Activated B cell treated with CpG ODN at 0.5 μM for 24 hours (primary cell): Measurements from ENCODE around the gene FSD2. TPM values are rescaled to one million over a fixed set of nuclear protein-coding genes. Genes with fewer than 3 reads are reported as not detected.
A peak's percentile ranks its signal among the peaks of the same experiment; 100 is the strongest.

Source experiments
- ATAC-seq: fragments of 200-7000 bp; cut with Tn5 transposase; one replicate; pipeline ENCODE4 v1.10.0; 2021; ENCODE audit warnings: low read depth, mild to moderate bottlenecking, moderate library complexity
- CTCF ChIA-PET: fragments of 350-600 bp; sonication (Branson Sonifier 250); formaldehyde crosslinking; loops from one replicate; lab custom pipeline; 2021; ENCODE audit warnings: antibody characterized with exemption; lab: Charles Lee
- POLR2A ChIA-PET: fragments of 350-600 bp; sonication (Branson Sonifier 250); formaldehyde crosslinking; loops from one replicate; lab custom pipeline; 2021; ENCODE audit warnings: antibody characterized with exemption; lab: Charles Lee
- DNase-seq: peaks from one replicate; pipeline ENCODE4 v3.0.0; 2022
- H3K27ac Mint-ChIP-seq: one replicate; pipeline ENCODE4 v1.8.0; 2020; ENCODE audit warnings: mixed read lengths
- H3K27me3 Mint-ChIP-seq: one replicate; pipeline ENCODE4 v1.8.0; 2021; ENCODE audit warnings: mixed read lengths
- H3K36me3 Mint-ChIP-seq: one replicate; pipeline ENCODE4 v1.8.0; 2021; ENCODE audit warnings: low read depth, mixed read lengths
- H3K4me1 Mint-ChIP-seq: one replicate; pipeline ENCODE4 v1.8.0; 2021; ENCODE audit warnings: mixed read lengths
- H3K4me3 Mint-ChIP-seq: one replicate; pipeline ENCODE4 v1.8.0; 2020; ENCODE audit warnings: mild to moderate bottlenecking, mixed read lengths
- H3K9me3 Mint-ChIP-seq: one replicate; pipeline ENCODE4 v1.8.0; 2020; ENCODE audit warnings: mixed read lengths
- CTCF ChIP-seq: fragments of 200-600 bp; IDR thresholded peaks from one replicate; pipeline ENCODE4 v1.8.0; 2022; ENCODE audit warnings: antibody characterized with exemption, mild to moderate bottlenecking
- intact Hi-C: fragments of 100-400 bp; cut with micrococcal nuclease; formaldehyde crosslinking; loops from one replicate; pipeline ENCODE4 v1.15.1; 2024
- total RNA-seq: library from RNA; stranded (reverse); gene quantifications from 2 replicates; pipeline ENCODE4 v1.2.3, GENCODE V29; 2022

The FSD2 gene
- total RNA-seq, 1 donor from 2014 or later: not detected

DNA sequence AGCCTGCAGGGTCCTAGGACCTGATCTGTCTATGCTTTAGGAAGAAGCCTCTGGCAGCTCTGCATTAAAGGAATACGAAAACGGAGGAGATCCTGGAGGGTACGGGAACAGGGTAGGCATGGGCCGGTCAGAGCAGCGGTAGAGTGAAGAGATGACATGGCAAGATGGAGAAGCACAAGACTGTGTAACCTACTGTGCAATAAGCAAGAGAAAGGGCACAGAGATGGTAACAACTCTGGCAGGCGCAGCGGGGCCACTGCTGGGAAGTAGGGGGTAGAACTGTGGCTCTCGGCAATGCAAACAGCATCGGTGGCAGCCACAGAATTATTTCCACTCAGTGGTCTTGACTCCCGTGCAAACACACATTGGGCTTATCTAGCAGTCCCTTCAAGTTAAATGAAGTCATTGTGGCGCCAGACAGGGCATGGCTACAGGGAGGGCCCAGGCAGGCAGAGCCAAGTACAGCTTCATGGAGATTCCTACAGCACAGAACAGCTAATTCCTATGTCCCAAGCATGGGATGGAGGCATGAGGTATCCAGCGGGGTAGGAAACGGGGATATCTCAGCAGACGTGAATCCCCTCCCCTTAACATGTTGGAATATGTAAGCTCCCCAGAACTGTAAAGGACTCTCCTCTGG is 32.3 kb upstream of the FSD2 start:
- no peak overlapping the region for H3K4me3 Mint-ChIP-seq
- peaks cover 2% of the 10 kb centered on the region for H3K9me3 Mint-ChIP-seq
- TF ChIP-seq CTCF: no peak
- H3K36me3 Mint-ChIP-seq: peaks cover 49% of the 10 kb centered on the region
- no peak for ATAC-seq
- H3K4me1 Mint-ChIP-seq: peaks cover 10% of the 10 kb centered on the region
- ChIA-PET CTCF (no interaction called here), POLR2A (no interaction called here)
- intact Hi-C loops: no loop called here
- DNase-seq: no peak
- no peaks in the 10 kb centered on the region for H3K27me3 Mint-ChIP-seq
- H3K27ac Mint-ChIP-seq: no peak overlapping the region

DNA sequence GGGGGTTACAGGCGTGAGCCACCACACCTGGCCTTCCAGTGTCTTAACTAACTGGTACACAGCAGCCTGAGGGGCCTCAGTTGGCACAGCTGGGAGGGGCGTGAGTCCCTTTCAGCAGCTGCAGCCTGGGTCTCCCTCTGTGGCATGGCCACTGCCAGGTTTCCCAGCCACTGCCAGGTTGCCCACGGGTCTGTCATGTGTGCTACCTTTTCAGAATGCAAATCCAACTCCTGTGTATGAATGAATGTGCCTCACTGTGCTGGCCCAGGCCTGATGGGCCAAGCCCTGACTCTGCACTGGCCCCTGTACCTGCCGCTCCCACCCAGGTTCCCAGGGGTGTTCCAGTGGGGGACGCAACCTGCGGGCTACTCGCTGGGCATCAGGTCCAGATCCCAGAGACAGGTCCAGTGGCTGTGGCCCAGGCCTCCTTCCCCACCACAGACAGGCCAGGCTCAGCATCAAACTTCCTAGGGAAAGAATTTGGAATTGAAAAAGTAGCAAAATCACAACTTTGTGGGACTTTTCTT is 29.6 kb upstream of the FSD2 start:
- CTCF ChIA-PET: no interaction called here

GRCh38 chr15:82833362-82833682 is 27.5 kb upstream of the FSD2 start:
- no peak for TF ChIP-seq CTCF
- no peak for ATAC-seq
- peak overlapping the region; percentile 51 for H3K4me3 Mint-ChIP-seq
- peaks cover 20% of the 10 kb centered on the region for H3K4me1 Mint-ChIP-seq
- POLR2A ChIA-PET: interaction anchor here (0.6 to 1.6 kb wide), 9 partner anchors 16 to 293 kb away, joined by 3 to 12 read pairs (median 5); partner anchors contain the start of genes C15orf40, FSD2, RPS17 and WHAMM
- peaks cover 91% of the 10 kb centered on the region for H3K36me3 Mint-ChIP-seq
- CTCF ChIA-PET: interaction anchor here (0.8 to 1.6 kb wide), 6 partner anchors 13 to 169 kb away, joined by 3 to 7 read pairs (median 3); no protein-coding TSS in a partner anchor
- no peak for DNase-seq
- H3K27ac Mint-ChIP-seq: peak overlapping the region; percentile 86
- H3K27me3 Mint-ChIP-seq: no peaks in the 10 kb centered on the region
- intact Hi-C loops: loop anchor here (1.0 kb wide), 1 partner anchor 11 kb away; no protein-coding TSS in a partner anchor
- H3K9me3 Mint-ChIP-seq: peaks cover 2% of the 10 kb centered on the region

More for the DNA sequence above, 29.6 kb upstream of the FSD2 start:
- H3K27ac Mint-ChIP-seq: no peak overlapping the region
- H3K9me3 Mint-ChIP-seq: peaks cover 2% of the 10 kb centered on the region
- DNase-seq: no peak
- POLR2A ChIA-PET: interaction anchor here (0.8 kb wide), 1 partner anchor 10 kb away, joined by 5 read pairs; no protein-coding TSS in a partner anchor
- H3K36me3 Mint-ChIP-seq: peaks cover 75% of the 10 kb centered on the region
- no peaks in the 10 kb centered on the region for H3K27me3 Mint-ChIP-seq
- TF ChIP-seq CTCF: no peak
- peaks cover 20% of the 10 kb centered on the region for H3K4me1 Mint-ChIP-seq
- intact Hi-C loops: no loop called here
- no peak for ATAC-seq
- H3K4me3 Mint-ChIP-seq: no peak overlapping the region

GRCh38 chr15:82832601-82833361 is 26.9 kb upstream of the FSD2 start:
- Mint-ChIP-seq H3K9me3 (peaks cover 2% of the 10 kb centered on the region), H3K27ac (peak overlapping the region; percentile 86), H3K27me3 (no peaks in the 10 kb centered on the region), H3K4me1 (peaks cover 20% of the 10 kb centered on the region), H3K36me3 (peaks cover 91% of the 10 kb centered on the region), H3K4me3 (peak overlapping the region; percentile 51)
- ChIA-PET CTCF (interaction anchor here (0.8 to 1.6 kb wide), 6 partner anchors 14 to 169 kb away, joined by 3 to 7 read pairs (median 3); no protein-coding TSS in a partner anchor), POLR2A (interaction anchor here (0.6 to 1.6 kb wide), 9 partner anchors 12 to 293 kb away, joined by 3 to 12 read pairs (median 5); partner anchors contain the start of genes C15orf40, FSD2 and RPS17)
- intact Hi-C loops: loop anchor here (1.0 kb wide), 3 partner anchors 12 to 292 kb away; partner anchors contain the start of genes RPS17 and WHAMM
- ATAC-seq (peak; percentile 79), DNase-seq (no peak)
- no peak for TF ChIP-seq CTCF
